ENCODE measurements around the gene SVIL. TPM values are rescaled to one million over a fixed set of nuclear protein-coding genes. Genes with fewer than 3 reads are reported as not detected.

The SVIL gene
- total RNA-seq, 2 experiments from 2014 or later, result 12.5 to 17.0 TPM

GRCh38 chr10:29533696-29534285 is 101.0 kb downstream of the SVIL start:
- Mint-ChIP-seq H3K36me3 (ENCODE audit: low read depth) (peaks cover 11% of the 10 kb centered on the region), H3K4me1 (peaks cover 5% of the 10 kb centered on the region), H3K4me3 (no peak overlapping the region), H3K27me3 (no peaks in the 10 kb centered on the region), H3K27ac (no peak overlapping the region), H3K9me3 (ENCODE audit: low read depth) (no peaks in the 10 kb centered on the region)
- DNase-seq (no peak), ATAC-seq (no peak)
- intact Hi-C loops (cut with DNase I, micrococcal nuclease), result loop anchor here in 1 of 2 experiments (10.0 kb wide), 1 partner anchor 201 kb away; no protein-coding TSS in a partner anchor
- POLR2A ChIA-PET, result interaction anchor here (0.6 kb wide), 1 partner anchor 9 kb away, joined by 3 read pairs; no protein-coding TSS in a partner anchor
- CTCF ChIA-PET, result interaction anchor here (1.0 to 1.4 kb wide), 3 partner anchors 11 to 57 kb away, joined by 4 read pairs; no protein-coding TSS in a partner anchor

- Mint-ChIP-seq H3K4me1 (peaks cover 5% of the 10 kb centered on the region), H3K27ac (no peak overlapping the region), H3K36me3 (ENCODE audit: low read depth) (peaks cover 11% of the 10 kb centered on the region), H3K27me3 (no peaks in the 10 kb centered on the region), H3K9me3 (ENCODE audit: low read depth) (no peaks in the 10 kb centered on the region), H3K4me3 (no peak overlapping the region)
- ChIA-PET CTCF (interaction anchor here (0.7 to 1.4 kb wide), 2 partner anchors 10 to 18 kb away, joined by 3 to 4 read pairs; no protein-coding TSS in a partner anchor), POLR2A (interaction anchor here (0.6 kb wide), 1 partner anchor 9 kb away, joined by 3 read pairs; no protein-coding TSS in a partner anchor)
- intact Hi-C loops (cut with DNase I, micrococcal nuclease), result loop anchor here in 1 of 2 experiments (10.0 kb wide), 1 partner anchor 202 kb away; no protein-coding TSS in a partner anchor
- no peak for DNase-seq
- no peak for ATAC-seq
Observed at GRCh38 chr10:29533046-29533445, 101.7 kb downstream of the SVIL start.

- ChIA-PET POLR2A (no interaction called here), CTCF (interaction anchor here (0.7 to 1.4 kb wide), 2 partner anchors 10 to 18 kb away, joined by 3 to 4 read pairs; no protein-coding TSS in a partner anchor)
- Mint-ChIP-seq H3K4me1 (peaks cover 5% of the 10 kb centered on the region), H3K27ac (no peak overlapping the region), H3K36me3 (ENCODE audit: low read depth) (peaks cover 11% of the 10 kb centered on the region), H3K9me3 (ENCODE audit: low read depth) (no peaks in the 10 kb centered on the region), H3K4me3 (no peak overlapping the region), H3K27me3 (no peaks in the 10 kb centered on the region)
- DNase-seq (no peak), ATAC-seq (no peak)
- intact Hi-C loops (cut with DNase I, micrococcal nuclease), result loop anchor here in 1 of 2 experiments (10.0 kb wide), 1 partner anchor 202 kb away; no protein-coding TSS in a partner anchor
Observed at GRCh38 chr10:29532256-29532878, 102.4 kb downstream of the SVIL start.

DNA sequence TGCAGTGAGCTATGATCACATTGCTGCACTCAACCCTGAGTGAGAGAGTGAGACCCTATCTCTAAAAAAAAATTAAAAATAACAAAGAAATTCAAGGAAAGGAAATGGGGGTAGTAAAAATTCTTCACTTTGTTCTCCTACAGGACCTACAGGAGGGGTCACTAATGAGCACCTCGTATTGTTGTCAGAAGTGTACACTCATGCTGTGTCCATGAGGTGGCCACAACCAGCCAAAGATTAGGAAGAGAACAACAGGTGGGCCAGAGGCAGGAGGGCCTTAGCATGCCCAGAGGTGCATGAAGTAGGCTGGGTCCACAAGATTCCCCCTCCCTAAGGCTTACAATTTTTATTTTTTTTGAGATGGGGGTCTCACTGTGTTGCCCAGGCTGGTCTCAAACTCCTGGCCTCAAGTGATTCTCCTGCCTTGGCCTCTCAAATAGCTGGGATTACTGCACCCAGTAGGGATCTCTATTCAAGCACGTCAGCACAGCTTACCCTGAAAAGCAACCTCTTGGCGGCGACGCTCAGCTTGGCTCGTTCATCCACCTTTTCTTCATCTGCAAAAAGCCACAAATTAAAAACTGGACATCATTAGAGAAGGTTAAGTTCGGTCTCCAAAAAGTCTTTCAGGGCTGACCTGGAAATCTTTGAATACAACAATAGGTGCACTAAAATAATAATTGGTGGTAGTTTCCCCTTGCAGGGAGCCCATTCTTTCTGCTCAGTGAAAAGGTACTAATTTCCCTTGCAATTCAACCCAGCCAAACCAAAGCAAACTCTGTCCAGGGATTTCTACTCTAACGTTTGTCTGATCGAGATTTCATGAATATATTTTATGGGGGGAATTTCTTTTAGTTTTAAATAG is 104.4 kb downstream of the SVIL start:
- Mint-ChIP-seq H3K27me3 (no peaks in the 10 kb centered on the region), H3K4me3 (no peak overlapping the region), H3K9me3 (ENCODE audit: low read depth) (no peaks in the 10 kb centered on the region), H3K27ac (no peak overlapping the region), H3K4me1 (no peaks in the 10 kb centered on the region), H3K36me3 (ENCODE audit: low read depth) (peaks cover 14% of the 10 kb centered on the region)
- ATAC-seq, result no peak
- POLR2A ChIA-PET, result no interaction called here
- intact Hi-C loops (cut with DNase I, micrococcal nuclease), result loop anchor here in 1 of 2 experiments (10.0 kb wide), 1 partner anchor 204 kb away; no protein-coding TSS in a partner anchor
- no peak for DNase-seq
- CTCF ChIA-PET, result interaction anchor here (1.6 kb wide), 1 partner anchor 17 kb away, joined by 7 read pairs; no protein-coding TSS in a partner anchor

DNA sequence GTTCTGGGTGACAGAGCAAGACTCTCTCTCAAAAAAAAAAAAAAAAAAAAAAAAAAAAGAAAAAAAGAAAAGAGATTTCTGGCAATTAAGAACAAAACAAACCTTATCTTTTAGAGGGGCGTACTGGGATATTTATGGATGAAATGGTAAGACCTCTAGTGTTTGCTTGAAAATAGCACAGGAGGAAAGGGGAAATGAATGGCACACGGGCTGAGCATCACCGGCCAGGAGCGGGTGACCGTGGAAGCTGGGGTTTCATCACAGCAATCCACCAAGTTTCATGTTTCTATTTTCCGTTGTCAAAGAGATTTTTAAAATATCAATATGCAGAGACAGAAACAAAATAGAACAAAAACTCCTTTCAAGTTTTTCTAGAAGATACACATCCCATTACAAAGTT is 105.6 kb downstream of the SVIL start:
- peaks cover 20% of the 10 kb centered on the region for H3K36me3 Mint-ChIP-seq (ENCODE audit: low read depth)
- ChIA-PET POLR2A (no interaction called here), CTCF (interaction anchor here (1.6 kb wide), 1 partner anchor 16 kb away, joined by 7 read pairs; no protein-coding TSS in a partner anchor)
- H3K27me3 Mint-ChIP-seq, result no peaks in the 10 kb centered on the region
- ATAC-seq (no peak), DNase-seq (no peak)
- no peaks in the 10 kb centered on the region for H3K9me3 Mint-ChIP-seq (ENCODE audit: low read depth)
- H3K27ac Mint-ChIP-seq, result no peak overlapping the region
- H3K4me1 Mint-ChIP-seq, result no peaks in the 10 kb centered on the region
- intact Hi-C loops (cut with DNase I, micrococcal nuclease), result no loop called here
- no peak overlapping the region for H3K4me3 Mint-ChIP-seq

DNA sequence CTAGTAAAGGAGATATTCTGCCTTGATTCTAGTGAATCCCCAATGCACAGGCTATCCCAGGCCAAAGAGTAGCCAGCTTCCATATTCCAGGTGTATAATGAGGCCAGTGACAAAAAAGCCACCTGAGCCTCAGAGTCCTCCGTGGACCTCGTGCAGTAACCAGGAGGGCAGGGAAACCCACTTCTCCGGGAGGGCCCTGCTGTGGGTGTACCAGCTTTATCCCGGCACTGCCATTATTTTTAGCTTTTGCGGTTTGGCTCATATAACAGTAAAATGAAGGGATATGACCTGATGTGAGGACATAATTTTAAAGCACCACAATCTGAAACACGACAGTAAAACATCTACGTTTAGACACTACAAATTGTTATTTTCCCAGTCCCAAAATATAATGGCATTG is 109.0 kb downstream of the SVIL start:
- H3K4me3 Mint-ChIP-seq, result no peak overlapping the region
- intact Hi-C loops (cut with DNase I, micrococcal nuclease), result no loop called here
- no peaks in the 10 kb centered on the region for H3K9me3 Mint-ChIP-seq (ENCODE audit: low read depth)
- H3K27me3 Mint-ChIP-seq, result no peaks in the 10 kb centered on the region
- H3K4me1 Mint-ChIP-seq, result no peaks in the 10 kb centered on the region
- ATAC-seq (no peak), DNase-seq (no peak)
- H3K36me3 Mint-ChIP-seq (ENCODE audit: low read depth), result peaks cover 35% of the 10 kb centered on the region
- ChIA-PET CTCF (interaction anchor here (1.0 to 5.0 kb wide), 5 partner anchors 9 to 39 kb away, joined by 3 to 29 read pairs (median 3); no protein-coding TSS in a partner anchor), POLR2A (no interaction called here)
- H3K27ac Mint-ChIP-seq, result no peak overlapping the region

DNA sequence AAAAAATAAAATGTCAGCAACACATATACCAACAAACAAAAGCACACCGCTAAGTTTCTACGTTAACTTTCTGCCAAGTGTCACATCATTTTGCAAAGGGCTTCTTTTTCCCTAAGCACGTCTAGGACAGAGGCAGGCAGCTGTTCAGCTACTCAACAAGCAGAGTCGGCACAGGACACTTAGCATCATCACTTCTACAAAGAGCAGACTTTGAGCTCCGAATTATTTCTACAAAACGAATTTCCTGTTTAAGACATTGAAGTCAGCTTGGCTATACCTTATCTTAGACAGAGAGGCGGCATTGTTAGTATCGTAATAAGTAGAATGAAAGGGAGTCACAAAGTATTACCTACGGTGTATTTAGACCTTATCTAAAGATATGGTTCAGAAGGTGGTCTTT is 110.1 kb downstream of the SVIL start:
- DNase-seq, result no peak
- no peaks in the 10 kb centered on the region for H3K4me1 Mint-ChIP-seq
- H3K36me3 Mint-ChIP-seq (ENCODE audit: low read depth), result peaks cover 40% of the 10 kb centered on the region
- CTCF ChIA-PET, result interaction anchor here (1.0 to 5.0 kb wide), 5 partner anchors 9 to 76 kb away, joined by 3 to 29 read pairs (median 3); no protein-coding TSS in a partner anchor
- H3K4me3 Mint-ChIP-seq, result no peak overlapping the region
- no peaks in the 10 kb centered on the region for H3K9me3 Mint-ChIP-seq (ENCODE audit: low read depth)
- no peak overlapping the region for H3K27ac Mint-ChIP-seq
- POLR2A ChIA-PET, result interaction anchor here (0.7 kb wide), 1 partner anchor 9 kb away, joined by 3 read pairs; no protein-coding TSS in a partner anchor
- H3K27me3 Mint-ChIP-seq, result no peaks in the 10 kb centered on the region
- no peak for ATAC-seq
- intact Hi-C loops (cut with DNase I, micrococcal nuclease), result no loop called here

DNA sequence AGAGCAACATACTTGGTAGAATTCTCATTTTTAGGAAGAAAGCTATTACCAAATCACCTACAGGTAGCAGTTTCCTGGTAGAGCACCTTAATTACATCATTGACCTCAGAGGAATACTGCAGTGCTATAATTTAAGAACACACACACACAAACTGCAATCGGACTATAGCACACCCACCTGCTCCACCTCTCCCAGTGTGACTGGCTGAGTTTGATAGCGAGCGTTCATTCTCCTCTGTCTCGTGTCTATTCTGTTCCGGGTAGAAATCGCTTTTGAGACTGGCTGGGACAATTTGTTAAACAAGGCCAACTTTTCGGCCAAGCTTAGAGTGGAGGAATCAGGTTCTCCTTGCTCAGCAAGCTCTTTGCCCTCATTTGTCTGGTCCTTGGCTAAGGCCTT is 110.5 kb downstream of the SVIL start:
- POLR2A ChIA-PET, result interaction anchor here (0.7 kb wide), 1 partner anchor 9 kb away, joined by 3 read pairs; no protein-coding TSS in a partner anchor
- no peak for DNase-seq
- intact Hi-C loops (cut with DNase I, micrococcal nuclease), result no loop called here
- no peaks in the 10 kb centered on the region for H3K9me3 Mint-ChIP-seq (ENCODE audit: low read depth)
- H3K27me3 Mint-ChIP-seq, result no peaks in the 10 kb centered on the region
- no peaks in the 10 kb centered on the region for H3K4me1 Mint-ChIP-seq
- peaks cover 38% of the 10 kb centered on the region for H3K36me3 Mint-ChIP-seq (ENCODE audit: low read depth)
- H3K27ac Mint-ChIP-seq, result no peak overlapping the region
- no peak for ATAC-seq
- H3K4me3 Mint-ChIP-seq, result no peak overlapping the region
- CTCF ChIA-PET, result interaction anchor here (1.2 to 5.0 kb wide), 2 partner anchors 11 to 75 kb away, joined by 3 to 29 read pairs; no protein-coding TSS in a partner anchor

DNA sequence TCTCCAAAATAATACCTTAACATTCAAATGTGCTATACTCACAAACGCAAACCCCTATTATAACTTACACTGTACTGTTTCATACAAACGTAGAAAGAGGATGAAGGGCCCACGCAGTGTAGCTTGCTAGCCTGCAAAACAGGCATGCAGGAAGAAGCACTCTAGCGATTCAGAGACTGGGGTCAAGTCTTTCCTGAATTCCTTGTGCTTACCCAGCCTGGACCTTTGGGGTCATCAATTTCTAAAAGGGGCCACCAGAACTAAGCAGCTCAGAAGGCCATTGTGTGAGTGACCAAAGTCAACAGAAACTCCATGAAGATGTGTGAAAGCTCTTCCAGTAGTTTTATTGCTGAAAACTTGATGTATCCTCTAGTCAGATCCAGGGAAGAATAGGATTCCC is 111.9 kb downstream of the SVIL start:
- Mint-ChIP-seq H3K27me3 (no peaks in the 10 kb centered on the region), H3K36me3 (ENCODE audit: low read depth) (peaks cover 36% of the 10 kb centered on the region), H3K4me3 (no peak overlapping the region), H3K9me3 (ENCODE audit: low read depth) (no peaks in the 10 kb centered on the region), H3K27ac (no peak overlapping the region), H3K4me1 (no peaks in the 10 kb centered on the region)
- no peak for DNase-seq
- CTCF ChIA-PET, result interaction anchor here (1.1 to 5.0 kb wide), 3 partner anchors 10 to 27 kb away, joined by 3 to 29 read pairs (median 4); no protein-coding TSS in a partner anchor
- POLR2A ChIA-PET, result no interaction called here
- intact Hi-C loops (cut with DNase I, micrococcal nuclease), result no loop called here
- ATAC-seq, result no peak

- POLR2A ChIA-PET, result no interaction called here
- Mint-ChIP-seq H3K4me1 (no peaks in the 10 kb centered on the region), H3K4me3 (no peak overlapping the region), H3K27ac (no peak overlapping the region), H3K27me3 (no peaks in the 10 kb centered on the region), H3K36me3 (ENCODE audit: low read depth) (peaks cover 36% of the 10 kb centered on the region), H3K9me3 (ENCODE audit: low read depth) (no peaks in the 10 kb centered on the region)
- ATAC-seq (no peak), DNase-seq (no peak)
- CTCF ChIA-PET, result interaction anchor here (1.1 to 5.0 kb wide), 3 partner anchors 9 to 26 kb away, joined by 3 to 29 read pairs (median 4); no protein-coding TSS in a partner anchor
- intact Hi-C loops (cut with DNase I, micrococcal nuclease), result no loop called here
Observed at GRCh38 chr10:29522061-29522855, 112.5 kb downstream of the SVIL start.

Data from activated CD4-positive, alpha-beta T cell treated with anti-CD3 and anti-CD28 coated beads for 36 hours (primary cell).